ENCODE results near the gene CELA2B. TPM values are rescaled to one million over a fixed set of nuclear protein-coding genes. Genes with fewer than 3 reads are reported as not detected.

The CELA2B gene
- not detected in 2 replicates for total RNA-seq

DNA sequence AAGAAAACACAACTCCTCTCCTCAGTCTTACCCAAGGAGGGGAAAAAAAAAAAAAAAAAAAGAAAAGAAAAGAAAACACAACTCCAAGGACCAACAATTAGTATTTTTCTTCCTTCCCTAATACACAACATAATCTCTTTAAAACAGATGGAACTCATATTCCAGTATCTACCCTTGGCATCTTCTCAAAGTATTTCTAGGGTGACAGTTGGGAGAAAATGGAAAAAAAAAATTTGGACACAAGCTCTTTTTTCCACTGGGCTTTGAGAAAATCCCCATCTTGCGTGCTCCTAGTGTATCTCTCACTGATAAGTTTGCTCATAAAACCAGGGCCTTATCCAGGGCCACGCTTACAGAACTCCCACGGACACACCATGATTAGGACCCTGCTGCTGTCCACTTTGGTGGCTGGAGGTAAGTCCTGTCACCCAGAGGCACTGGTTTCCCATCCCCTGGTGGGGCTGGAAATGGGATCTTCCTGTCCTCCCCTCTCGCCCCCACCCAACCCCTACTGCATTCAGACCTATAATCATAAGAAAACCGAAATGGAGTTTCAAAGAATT is at the start of gene CELA2B:
TSS of gene CELA2B (plus strand) at position 353 of the 563 bp plus-strand sequence. CDS start at position 375, 22 bp downstream.

GRCh38 chr1:15456313-15456954 is 19.5 kb upstream of the CELA2B start, which contains the start of gene CELA2A:
TSS of gene CELA2A (plus strand) at chr1:15456732. CDS start at chr1:15456754, 22 bp downstream.

GRCh38 chr1:15524021-15524282 is 48.0 kb downstream of the CELA2B start, which contains the start of gene CASP9:
TSS of gene CASP9 (minus strand) at chr1:15524215. CDS start at chr1:15524200, 15 bp downstream.

GRCh38 chr1:15526490-15527339 is 50.8 kb downstream of the CELA2B start, which contains the start of gene DNAJC16:
TSS of gene DNAJC16 (plus strand) at chr1:15526848. CDS start at chr1:15529106, 2,258 bp downstream.

Other genes with a start within 250 kb of the CELA2B start
- gene FHAD1, start 228.9 kb upstream of the CELA2B start, total RNA-seq: 0.11 and 0.52 TPM in 2 replicates
- 47.4 and 57.9 TPM in 2 replicates for gene EFHD2, start 66.2 kb upstream of the CELA2B start, total RNA-seq
- 0.22 TPM in 1 of 2 replicates, not detected in the other for gene CTRC, start 37.7 kb upstream of the CELA2B start, total RNA-seq
- not detected in 2 replicates for gene CELA2A, start 19.4 kb upstream of the CELA2B start, total RNA-seq
- gene CASP9, start 48.1 kb downstream of the CELA2B start, total RNA-seq: 6.3 and 6.8 TPM in 2 replicates
- gene DNAJC16, start 50.7 kb downstream of the CELA2B start, total RNA-seq: 22.1 and 24.3 TPM in 2 replicates
- 1.8 and 2.1 TPM in 2 replicates for gene AGMAT, start 108.9 kb downstream of the CELA2B start, total RNA-seq
- gene DDI2, start 141.4 kb downstream of the CELA2B start, total RNA-seq: 23.7 and 36.7 TPM in 2 replicates
- gene PLEKHM2, start 208.2 kb downstream of the CELA2B start, total RNA-seq: 88.3 and 99.8 TPM in 2 replicates